HL-60 (cell line): ENCODE results near the gene PPFIBP2.

Experiments
- DNase-seq, 2 experiments: peaks; one replicate each; pipeline ENCODE4 v3.0.0-alpha.2; 2010 to 2020; ENCODE audit warnings: low read depth in 1 of 2, low spot score in 1 of 2
- H3K27ac ChIP-seq: fragments of 250-450 bp; sonication (Bioruptor Pico); replicated peaks from 2 replicates; pipeline ENCODE4 v1.5.1; 2020; ENCODE audit warnings: mild to moderate bottlenecking, moderate library complexity
- H3K27me3 ChIP-seq: fragments of 250-450 bp; sonication (Bioruptor Pico); 2 replicates; pipeline ENCODE4 v1.5.1; 2021; ENCODE audit warnings: mild to moderate bottlenecking, moderate library complexity; ENCODE audit not compliant: insufficient read depth, poor library complexity, severe bottlenecking
- H3K4me3 ChIP-seq: replicated peaks from 2 replicates; pipeline ENCODE4 v1.5.1; 2011; ENCODE audit warnings: mild to moderate bottlenecking, control low read depth, low read length; ENCODE audit not compliant: insufficient read depth
- GABPA ChIP-seq: IDR thresholded peaks from 2 replicates; pipeline ENCODE4 v1.6.1; 2012; ENCODE audit warnings: low read depth
- POLR2AphosphoS5 ChIP-seq: IDR thresholded peaks from 2 replicates; pipeline ENCODE4 v1.6.1; 2012; ENCODE audit warnings: low read depth
- SPI1 ChIP-seq: IDR thresholded peaks from 2 replicates; pipeline ENCODE4 v1.6.1; 2012; ENCODE audit warnings: low read depth, mild to moderate bottlenecking, borderline replicate concordance
- TF ChIP-seq, protein P1 (sequence below): IDR thresholded peaks from 2 replicates; pipeline ENCODE4 v1.6.1; 2012; ENCODE audit warnings: low read depth; ENCODE audit not compliant: insufficient replicate concordance
- TF ChIP-seq, protein P2 (sequence below): IDR thresholded peaks from one replicate; pipeline ENCODE4 v1.5.1; 2011; ENCODE audit warnings: low read length, control low read depth, inconsistent platforms; ENCODE audit not compliant: insufficient read depth

Gene PPFIBP2

DNA sequence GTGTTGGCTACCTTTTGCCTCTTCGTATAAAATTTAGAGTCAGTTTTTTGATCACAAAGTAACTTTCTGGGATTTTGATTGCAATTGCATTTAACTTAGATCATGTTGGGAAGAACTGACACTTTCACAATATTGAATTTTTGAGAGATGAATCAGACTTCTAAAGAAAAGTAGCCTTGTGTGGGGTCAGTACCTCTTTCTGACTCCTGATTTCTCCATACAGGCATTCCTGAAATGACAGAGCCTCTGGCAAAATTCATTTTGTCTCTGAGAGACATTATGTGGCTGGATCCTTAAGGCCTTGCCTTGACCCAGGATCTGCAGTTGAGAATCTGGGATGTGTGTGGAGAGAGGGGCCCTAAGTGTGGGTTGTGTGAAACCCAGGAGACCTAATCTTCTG is 37.8 kb downstream of the PPFIBP2 start:
- no peak overlapping the region for H3K4me3 ChIP-seq
- no peak overlapping the region for H3K27ac ChIP-seq
- no peaks in the 10 kb centered on the region for H3K27me3 ChIP-seq
- TF ChIP-seq, protein P1, sequence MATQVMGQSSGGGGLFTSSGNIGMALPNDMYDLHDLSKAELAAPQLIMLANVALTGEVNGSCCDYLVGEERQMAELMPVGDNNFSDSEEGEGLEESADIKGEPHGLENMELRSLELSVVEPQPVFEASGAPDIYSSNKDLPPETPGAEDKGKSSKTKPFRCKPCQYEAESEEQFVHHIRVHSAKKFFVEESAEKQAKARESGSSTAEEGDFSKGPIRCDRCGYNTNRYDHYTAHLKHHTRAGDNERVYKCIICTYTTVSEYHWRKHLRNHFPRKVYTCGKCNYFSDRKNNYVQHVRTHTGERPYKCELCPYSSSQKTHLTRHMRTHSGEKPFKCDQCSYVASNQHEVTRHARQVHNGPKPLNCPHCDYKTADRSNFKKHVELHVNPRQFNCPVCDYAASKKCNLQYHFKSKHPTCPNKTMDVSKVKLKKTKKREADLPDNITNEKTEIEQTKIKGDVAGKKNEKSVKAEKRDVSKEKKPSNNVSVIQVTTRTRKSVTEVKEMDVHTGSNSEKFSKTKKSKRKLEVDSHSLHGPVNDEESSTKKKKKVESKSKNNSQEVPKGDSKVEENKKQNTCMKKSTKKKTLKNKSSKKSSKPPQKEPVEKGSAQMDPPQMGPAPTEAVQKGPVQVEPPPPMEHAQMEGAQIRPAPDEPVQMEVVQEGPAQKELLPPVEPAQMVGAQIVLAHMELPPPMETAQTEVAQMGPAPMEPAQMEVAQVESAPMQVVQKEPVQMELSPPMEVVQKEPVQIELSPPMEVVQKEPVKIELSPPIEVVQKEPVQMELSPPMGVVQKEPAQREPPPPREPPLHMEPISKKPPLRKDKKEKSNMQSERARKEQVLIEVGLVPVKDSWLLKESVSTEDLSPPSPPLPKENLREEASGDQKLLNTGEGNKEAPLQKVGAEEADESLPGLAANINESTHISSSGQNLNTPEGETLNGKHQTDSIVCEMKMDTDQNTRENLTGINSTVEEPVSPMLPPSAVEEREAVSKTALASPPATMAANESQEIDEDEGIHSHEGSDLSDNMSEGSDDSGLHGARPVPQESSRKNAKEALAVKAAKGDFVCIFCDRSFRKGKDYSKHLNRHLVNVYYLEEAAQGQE: no peak
- TF ChIP-seq GABPA: no peak
- TF ChIP-seq, protein P2, sequence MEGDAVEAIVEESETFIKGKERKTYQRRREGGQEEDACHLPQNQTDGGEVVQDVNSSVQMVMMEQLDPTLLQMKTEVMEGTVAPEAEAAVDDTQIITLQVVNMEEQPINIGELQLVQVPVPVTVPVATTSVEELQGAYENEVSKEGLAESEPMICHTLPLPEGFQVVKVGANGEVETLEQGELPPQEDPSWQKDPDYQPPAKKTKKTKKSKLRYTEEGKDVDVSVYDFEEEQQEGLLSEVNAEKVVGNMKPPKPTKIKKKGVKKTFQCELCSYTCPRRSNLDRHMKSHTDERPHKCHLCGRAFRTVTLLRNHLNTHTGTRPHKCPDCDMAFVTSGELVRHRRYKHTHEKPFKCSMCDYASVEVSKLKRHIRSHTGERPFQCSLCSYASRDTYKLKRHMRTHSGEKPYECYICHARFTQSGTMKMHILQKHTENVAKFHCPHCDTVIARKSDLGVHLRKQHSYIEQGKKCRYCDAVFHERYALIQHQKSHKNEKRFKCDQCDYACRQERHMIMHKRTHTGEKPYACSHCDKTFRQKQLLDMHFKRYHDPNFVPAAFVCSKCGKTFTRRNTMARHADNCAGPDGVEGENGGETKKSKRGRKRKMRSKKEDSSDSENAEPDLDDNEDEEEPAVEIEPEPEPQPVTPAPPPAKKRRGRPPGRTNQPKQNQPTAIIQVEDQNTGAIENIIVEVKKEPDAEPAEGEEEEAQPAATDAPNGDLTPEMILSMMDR: no peak
- TF ChIP-seq POLR2AphosphoS5: no peak
- TF ChIP-seq SPI1: no peak
- no peak for DNase-seq

DNA sequence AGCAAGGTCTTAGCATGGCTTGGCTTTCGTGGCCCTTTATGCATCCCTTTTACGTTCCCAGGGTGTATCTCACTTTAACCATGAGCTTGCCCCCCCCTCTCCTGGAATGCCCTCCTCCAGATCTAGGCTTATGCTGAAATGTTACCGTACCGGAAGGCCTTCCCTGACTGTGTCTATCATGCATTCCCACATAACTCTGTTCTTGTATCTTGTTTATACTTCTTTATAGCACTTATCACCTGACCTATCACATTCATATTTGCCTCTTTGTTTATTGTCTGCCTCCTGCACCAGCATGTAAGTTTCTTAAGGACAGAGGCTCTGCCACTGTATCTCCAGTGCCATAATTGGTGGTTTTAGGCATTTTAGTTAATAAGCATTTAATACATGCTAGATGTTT is 38.9 kb downstream of the PPFIBP2 start:
- Histone ChIP-seq H3K27ac (no peak overlapping the region), H3K4me3 (no peak overlapping the region), H3K27me3 (no peaks in the 10 kb centered on the region)
- TF ChIP-seq POLR2AphosphoS5: no peak
- TF ChIP-seq, protein P2: no peak
- TF ChIP-seq SPI1: no peak
- TF ChIP-seq GABPA: no peak
- TF ChIP-seq, protein P1: no peak
- no peak for DNase-seq

DNA sequence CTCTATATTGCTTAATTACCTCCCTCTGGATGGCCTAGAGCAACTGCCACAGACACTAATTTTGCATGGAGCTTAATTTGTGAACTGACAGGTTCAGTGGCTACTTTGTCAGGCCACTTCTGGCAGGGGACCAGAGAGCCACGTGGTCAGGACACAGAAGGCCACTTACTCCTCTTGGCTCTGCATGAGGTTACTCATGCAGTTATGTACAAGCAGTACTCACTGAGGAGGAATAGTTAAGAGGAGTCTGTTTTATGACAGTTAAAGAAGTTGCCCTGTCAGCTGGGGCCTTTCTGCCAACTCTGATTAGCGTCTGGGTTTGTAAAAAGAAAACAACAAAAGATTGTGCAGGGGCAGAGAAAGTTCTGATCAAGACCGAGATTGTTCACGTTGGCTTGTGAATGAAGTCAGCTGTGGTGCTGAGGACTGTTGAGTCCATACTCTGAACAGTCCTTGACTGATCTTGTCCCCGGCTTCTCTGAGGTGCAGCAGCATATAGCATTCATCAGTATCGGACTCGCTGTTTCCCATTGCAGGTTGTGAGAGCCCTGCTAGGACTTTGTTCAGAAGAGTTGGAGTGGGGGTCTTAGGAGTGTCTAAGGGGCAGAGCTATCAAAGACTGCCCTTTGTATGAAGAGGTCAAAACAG is 41.4 kb downstream of the PPFIBP2 start:
- TF ChIP-seq, protein P1: no peak
- TF ChIP-seq SPI1: no peak
- TF ChIP-seq, protein P2: no peak
- TF ChIP-seq GABPA: no peak
- no peak for TF ChIP-seq POLR2AphosphoS5
- Histone ChIP-seq H3K27me3 (no peaks in the 10 kb centered on the region), H3K27ac (no peak overlapping the region), H3K4me3 (no peak overlapping the region)
- DNase-seq: no peak
